Right lung (tissue), 5 donors: Measurements from ENCODE around the gene TTLL5. TPM values are rescaled to one million over a fixed set of nuclear protein-coding genes. Genes with fewer than 3 reads are reported as not detected.

Experiments
- DNase-seq, 2 donors: peaks; one replicate each; pipeline ENCODE4 v3.0.0-alpha.2; 2013
- polyA plus RNA-seq, 5 donors: library from polyadenylated mRNA; unstranded; fragments of 120-200 nt; gene quantifications; one replicate each; pipeline versions ENCODE4 v1.2.1 to v1.2.3, GENCODE V29; 2013; ENCODE audit warnings: inconsistent platforms in 1 of 5, low replicate concordance in 1 of 5; ENCODE audit not compliant: insufficient read length in 5 of 5, insufficient read depth in 1 of 5

TTLL5 gene
- polyA plus RNA-seq, 5 donors: 36.6 to 47.6 (median 42.1) TPM

GRCh38 chr14:75969126-75969525 is 308.1 kb downstream of the TTLL5 start:
- DNase-seq: no peak

GRCh38 chr14:75969891-75970290 is 308.8 kb downstream of the TTLL5 start:
- DNase-seq: no peak

DNA sequence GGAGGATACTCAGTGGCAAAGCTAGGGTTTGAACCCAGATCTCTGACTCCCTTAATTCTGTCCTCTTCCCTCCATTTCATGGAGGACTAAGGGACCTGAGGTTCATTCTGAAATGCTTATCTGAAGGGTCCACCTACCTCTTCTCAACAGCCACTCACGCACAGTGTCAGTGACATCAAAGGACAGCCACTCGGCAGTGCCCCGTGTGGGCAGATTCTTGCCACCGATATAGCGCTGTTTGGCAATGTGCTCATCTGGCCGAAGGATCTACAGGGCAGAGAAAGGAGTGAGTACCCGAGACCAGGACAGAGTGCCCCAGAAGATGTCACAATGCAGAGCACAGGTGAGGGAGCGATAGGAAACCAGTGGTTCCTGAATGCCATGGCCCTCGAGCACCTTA is 309.9 kb downstream of the TTLL5 start:
- DNase-seq: no peak

- no peak for DNase-seq
Measured at GRCh38 chr14:75971509-75971908, 310.5 kb downstream of the TTLL5 start.

- no peak for DNase-seq
Measured at GRCh38 chr14:75972801-75973421, 311.9 kb downstream of the TTLL5 start.

DNA sequence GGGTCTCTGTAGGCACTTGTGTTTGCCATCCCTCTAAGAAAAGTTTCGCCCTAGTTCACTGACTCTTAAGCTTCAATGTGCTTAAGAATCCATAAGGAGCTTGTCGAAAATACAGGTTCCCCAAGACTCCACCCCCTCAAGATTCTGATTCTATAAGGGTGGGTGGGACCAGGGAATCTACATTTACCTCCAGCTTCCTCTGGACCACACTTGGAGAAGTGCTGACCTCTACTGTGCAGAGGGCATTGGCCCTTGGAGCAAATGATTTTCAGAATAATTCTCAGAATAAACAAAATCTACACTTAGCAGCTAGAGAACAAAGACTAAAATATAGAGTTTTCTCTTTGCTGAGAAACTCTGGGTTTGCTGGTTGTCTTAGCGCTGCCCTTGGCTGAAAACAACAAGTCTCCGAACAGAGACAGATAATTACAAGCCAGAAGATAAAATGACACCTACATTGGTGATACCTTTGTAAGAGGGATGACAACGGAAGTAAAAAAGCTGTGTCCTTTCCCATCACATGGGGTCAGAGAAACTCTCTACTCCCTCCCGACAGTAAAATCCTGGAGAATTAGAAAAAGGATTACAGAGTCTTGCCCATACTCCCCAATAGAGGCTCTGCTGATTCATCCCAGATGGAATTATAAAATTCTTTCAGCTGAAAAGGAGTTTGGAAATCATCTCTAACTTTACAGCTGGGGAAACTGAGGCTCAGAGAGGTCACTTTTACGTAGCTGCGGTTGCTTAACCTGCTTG is 316.0 kb downstream of the TTLL5 start:
- DNase-seq: no peak

DNA sequence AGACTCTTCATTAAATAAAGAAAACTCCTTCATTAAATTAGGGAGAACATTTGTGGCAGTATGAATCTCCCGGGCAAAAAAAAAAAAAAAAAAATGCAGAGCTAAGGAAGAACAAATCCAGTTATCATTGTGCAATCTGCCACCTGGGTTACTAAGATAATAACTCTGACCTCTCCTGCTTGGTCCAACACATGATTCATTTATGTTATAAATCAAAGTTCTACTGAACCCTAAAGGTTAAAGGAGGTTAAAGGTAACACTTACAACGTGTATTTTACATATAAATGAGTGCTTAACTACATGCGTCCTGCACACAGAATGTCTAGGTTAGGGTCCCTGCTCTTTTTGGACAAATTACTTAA is 316.5 kb downstream of the TTLL5 start:
- DNase-seq: no peak

- DNase-seq: no peak
Measured at GRCh38 chr14:75978249-75978731, 317.2 kb downstream of the TTLL5 start.

- DNase-seq: no peak
Measured at GRCh38 chr14:75979071-75979571, 318.1 kb downstream of the TTLL5 start.

DNA sequence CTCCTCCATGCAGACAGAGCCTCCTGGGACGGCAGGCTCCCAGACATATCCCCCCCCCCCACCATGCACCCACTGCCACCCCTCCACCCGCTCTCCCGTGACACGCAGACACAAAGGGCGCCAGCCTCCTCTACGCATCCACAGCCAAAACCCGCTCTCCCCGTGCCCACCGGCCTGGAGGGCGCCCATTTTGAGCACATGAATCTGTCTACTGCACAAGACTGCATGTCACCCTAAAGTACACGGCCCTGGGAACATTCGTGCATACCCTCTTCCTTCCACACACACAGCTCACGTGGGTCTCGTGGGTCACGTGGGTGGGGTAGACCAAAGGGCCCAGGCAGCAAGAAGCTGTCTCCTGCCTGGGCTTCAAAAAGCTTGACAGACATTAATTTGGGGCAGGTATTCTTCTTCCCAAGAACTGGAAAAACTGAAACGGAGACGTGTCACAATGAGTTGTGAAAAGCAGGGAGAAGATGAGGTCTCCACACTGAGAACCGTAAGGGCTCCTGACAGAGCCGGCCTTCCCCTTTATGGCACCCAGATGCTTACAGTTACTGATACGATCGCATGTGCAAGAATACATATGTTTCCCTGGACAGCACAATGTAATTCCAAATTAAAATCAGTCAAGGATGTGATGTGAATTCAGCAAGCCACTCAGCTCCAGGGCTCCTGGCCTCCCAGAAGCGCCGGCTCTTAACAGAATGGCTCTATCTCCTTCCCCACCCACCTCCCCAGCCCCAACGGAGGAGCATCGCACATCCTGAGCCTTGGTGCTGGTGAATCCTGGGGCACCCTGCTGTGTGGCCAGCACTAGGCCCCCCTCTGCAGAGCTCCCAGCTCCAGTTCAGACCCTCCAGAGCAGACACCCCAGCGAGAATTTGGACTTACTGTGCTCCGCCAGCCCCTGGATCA is 318.9 kb downstream of the TTLL5 start:
- DNase-seq: no peak

- DNase-seq: no peak
Measured at GRCh38 chr14:75980856-75981255, 319.8 kb downstream of the TTLL5 start.

DNA sequence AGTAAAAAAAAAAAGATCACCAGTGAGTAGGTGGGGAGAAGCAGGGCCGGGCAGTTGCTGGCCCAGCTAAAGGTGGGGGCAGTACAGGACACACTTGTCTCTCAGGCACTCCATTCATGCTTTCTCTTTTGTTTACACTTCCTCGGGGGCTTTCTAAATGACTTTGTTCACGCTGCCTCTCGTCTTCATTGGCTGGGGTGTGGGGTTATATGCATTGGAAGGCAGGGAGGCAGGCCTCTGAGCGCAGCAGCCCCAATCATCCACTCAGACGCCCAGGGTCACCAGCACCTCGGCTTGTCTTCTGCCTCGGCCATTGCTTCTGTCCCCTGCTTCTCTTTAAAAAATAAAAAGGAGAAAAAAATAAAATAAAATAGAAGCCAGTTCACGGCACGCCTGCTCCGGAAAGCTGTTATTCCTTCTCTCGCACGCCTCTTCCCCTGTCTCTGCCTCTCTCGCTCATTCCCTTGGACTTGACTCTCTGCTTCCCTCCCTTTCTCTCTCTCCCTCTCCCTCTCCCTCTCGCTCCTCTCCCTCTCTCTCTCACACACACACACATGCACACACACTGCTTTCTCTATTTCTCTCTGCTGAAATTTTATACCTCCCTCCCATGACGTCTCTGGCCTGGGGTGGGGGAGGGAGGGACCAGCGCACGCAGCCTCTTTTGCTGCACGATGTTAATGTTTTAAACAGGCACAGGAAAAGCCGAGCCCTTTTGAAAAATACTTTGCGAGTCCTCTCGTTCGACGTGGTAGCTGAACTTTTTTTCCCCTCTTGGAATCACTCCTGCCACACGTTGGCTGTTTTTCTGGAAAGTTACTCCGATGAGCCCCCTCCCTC is 320.6 kb downstream of the TTLL5 start, which contains the start of gene TGFB3:
Gene TGFB3 (minus strand): TSS at position 570 of the 840 bp plus-strand sequence. CDS start 1,102 bp downstream, outside the sequence.
- DNase-seq: peak; percentile 94

DNA sequence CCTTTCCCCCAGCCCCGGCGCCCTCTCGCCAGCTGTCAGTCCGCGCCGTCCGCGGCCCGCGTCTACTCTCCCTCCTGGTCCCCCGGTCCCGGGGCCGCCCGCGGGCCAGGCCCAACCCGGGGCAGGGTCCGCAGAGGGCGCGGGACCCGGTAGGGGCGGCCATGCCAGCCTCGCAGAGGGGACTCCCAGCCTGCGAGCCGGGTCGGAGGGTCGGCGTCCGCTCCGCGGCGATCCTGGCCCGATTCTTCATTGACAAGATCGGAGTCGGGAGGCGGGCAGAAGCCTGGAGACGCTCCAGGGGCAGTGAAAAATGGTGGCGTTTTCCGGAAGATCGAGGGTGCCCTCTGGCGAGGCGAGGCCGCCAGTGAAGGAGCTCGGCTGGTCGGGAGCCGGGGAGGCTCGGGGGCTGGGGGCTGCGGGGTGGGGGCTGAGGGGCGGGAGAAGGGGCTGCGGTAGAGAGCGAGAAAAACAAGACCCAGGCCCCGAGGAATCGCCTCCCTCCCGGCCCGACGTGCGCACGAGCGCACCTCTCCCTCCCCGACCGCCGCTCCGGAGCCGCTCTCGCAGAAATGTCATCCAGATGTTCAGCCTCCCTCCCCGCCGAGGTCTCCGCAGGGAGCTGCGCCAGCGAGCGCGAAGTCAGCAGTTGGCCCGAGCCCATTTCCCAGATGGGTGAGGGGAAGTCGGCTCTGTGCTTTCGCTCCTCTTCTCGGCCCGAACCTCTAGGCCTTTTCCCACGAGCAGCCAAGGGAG is 321.4 kb downstream of the TTLL5 start:
- peak; percentile 92 for DNase-seq

DNA sequence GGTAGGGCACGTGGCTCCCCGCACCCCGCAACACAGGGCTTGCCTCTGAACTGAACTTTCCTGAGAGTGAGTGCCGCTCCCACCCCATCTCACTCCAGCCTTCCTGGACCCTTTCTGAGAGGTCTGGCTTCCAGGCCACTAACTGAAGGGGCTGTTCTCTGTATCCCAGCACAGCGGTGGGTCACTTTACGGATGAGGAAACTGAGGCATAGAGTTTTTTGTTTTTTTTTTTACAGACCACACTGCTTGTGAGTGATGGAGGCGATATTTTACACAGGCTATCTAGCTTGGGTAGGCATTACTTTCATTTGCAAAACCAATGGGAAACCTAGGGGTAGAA is 321.9 kb downstream of the TTLL5 start:
- DNase-seq: no peak

DNA sequence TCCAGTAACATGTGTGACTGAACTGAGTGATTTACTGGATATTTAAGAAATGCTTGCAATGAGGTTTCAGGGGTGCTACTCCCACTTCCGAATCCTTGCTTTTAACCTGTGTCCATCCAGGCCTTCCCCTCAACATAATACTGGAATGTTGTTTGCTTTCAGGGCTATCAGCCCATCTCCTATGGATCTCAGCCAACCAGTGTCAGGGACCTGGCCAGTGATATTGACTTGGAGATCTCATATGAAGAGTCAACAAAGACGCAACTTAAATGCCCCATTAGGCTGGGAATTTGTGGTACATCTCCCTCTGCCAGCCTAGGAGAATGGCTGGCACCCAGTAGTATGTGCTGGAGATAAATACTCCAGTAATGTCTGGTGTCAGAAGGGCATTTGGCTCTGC is 323.6 kb downstream of the TTLL5 start:
- no peak for DNase-seq

DNA sequence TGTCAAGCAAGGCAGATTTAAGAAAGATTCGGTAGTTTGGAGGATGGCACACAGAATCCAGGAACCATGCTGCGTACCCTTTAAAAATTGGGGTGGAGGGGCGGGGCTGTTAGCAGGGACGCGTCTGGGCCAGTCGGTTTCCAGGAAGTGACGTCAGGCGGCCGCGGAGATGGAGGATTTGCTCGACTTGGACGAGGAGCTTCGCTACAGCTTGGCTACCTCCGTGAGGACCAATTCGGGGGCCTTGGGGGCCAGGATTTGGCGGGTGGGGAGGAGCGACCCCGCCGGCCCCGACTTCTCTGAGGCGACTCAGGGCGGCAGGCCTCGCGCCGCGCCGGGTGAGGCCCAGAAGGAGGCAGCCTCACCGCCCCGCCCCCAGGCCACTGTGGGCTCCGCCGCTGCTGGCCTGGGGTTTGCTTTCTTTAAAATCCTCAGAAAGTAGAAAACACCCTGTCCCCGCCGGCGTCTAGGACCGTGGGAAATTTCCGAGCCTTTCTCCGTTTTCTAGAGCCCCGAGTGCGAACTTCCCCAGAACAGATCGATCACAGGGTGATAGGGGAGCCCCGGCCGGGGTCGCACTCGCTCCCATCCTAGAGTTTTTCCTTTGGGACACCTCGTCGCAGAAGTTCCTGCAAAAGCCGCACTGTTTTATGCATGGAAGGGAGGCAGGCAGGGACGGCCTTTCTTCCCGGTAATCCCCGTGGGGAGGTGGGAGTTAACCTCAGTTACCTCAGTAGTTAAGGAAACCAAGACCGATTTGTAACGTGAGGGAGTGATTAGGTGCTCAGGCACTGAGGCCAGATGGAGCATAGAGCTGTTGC is 324.8 kb downstream of the TTLL5 start, which contains the start of gene IFT43:
Gene IFT43 (plus strand): TSS at position 146 of the 821 bp plus-strand sequence. CDS start 24 bp downstream, at position 170.
- peak; percentile 92 to 93 for DNase-seq

GRCh38 chr14:75986439-75986765 is 325.4 kb downstream of the TTLL5 start:
- no peak for DNase-seq

DNA sequence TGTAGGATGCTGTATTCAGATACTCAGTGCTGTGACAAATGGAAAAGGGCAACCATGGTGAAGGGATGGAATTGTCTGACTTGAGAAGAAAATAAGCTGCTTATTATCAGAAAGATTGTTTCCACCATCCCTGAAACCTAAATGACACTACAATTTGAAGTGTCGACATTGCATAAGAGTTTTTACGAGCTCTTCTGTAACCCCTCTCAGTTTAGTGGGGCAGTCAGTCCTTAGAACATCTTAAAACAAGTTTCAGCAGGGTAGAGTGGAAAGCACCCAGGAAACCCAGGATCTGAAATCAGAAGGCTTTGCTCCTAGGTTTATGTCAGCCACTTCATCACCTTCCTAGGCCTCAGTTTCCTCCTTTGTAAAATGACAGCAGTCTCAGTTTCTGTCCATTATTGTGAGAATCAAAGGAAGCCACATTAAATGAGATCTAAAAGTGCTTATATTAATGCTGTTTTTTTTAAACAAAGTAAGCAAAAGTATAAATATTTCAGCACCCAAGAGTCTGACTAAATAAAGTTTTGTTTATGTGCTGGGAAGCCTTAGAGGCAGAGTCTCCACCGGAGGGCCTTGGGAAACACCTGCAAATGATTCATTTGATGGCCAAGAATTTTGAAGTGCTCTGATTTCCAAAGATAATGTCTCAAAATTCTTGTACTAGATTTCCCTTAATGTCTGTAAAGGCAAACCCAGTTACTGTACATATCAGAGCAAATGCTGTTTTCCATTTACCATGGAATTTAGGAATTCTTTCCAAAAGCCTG is 326.3 kb downstream of the TTLL5 start:
- no peak for DNase-seq

DNA sequence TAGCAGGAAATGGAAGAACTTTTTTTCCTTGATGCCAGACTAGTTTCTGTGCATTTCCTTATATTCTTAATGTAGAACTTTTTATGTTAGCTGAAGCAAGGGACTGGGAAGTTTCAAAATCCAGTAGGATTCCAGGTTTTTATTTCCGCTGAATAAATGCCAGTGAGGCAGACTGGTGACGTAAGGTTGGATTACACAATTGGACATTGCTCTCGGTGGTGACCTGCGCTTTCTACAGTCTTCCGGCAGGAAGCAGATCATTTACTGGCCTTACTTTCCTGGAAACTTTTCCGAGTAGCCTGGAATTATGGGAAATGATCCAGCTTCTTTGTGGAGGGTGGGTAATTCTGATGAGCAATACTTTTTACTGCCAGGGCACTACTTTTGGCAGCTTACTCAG is 328.1 kb downstream of the TTLL5 start:
- peak; percentile 75 to 82 for DNase-seq
